Fibroblast of peridontal ligament (primary cell): ENCODE measurements around the gene TSHZ3.
A peak's percentile ranks its signal among the peaks of the same experiment; 100 is the strongest.

Source experiments
- DNase-seq: peaks from one replicate; pipeline ENCODE4 v3.0.0-alpha.2; 2010; ENCODE audit errors: extremely low read depth

The TSHZ3 gene

DNA sequence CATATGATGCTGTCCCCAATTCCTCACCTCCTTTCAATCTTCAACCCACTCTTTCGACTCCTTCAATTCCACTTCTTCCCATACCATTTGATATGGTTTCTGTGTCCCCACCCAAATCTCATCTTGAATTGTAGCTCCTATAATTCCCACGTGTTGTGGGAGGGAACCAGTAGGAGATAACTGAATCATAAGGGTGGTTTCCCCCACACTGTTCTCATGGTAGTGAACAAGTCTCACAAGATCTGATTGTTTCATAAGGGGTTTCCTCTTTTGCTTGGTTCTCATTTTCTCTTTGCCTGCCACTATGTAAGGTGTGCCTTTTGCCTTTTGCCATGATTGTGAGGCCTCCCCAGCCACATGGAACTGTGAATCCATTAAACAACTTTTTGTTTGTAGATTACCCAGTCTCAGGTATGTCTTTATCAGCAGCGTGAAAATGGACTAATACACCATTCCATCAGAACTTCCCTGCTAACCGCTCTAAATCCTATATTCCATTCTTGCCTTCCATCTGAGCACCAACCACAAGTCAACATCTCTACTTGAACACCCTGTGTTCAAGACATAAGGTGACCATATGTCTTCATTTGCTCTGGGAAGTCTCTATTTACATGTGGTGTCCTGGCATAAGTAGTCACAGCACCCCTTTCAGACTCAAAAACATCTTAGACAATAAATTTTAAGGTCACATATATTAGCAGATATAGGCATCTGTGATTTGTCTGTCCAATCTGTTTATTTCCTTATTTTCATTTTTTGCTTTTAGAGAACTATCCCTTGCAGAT lies 122.9 kb downstream of the TSHZ3 start:
- peak; percentile 19 for DNase-seq
